ENCODE data around the gene SYT9.

GRCh38 chr11:7307836-7308235 lies 56.1 kb downstream of the SYT9 start:
- no peak for TF ChIP-seq CTCF (conservative IDR thresholded peaks at IDR 0.05)
- TF ChIP-seq EZH2 (IDR thresholded peaks at IDR 0.05; ENCODE audit: low read depth), result no peak
